HEK293 (cell line): ENCODE results near the gene AMMECR1.

Source experiments
- CTCF ChIA-PET: fragments of 350-600 bp; formaldehyde crosslinking; extraction: SDS; loops from one replicate; lab custom pipeline; 2021; ENCODE audit warnings: antibody characterized with exemption; lab: Yijun Ruan, JAX
- POLR2A ChIA-PET: fragments of 300-600 bp; formaldehyde crosslinking; extraction: SDS; loops from one replicate; lab custom pipeline; 2020; ENCODE audit warnings: antibody characterized with exemption, inconsistent platforms; lab: Yijun Ruan, JAX
- H3K27ac ChIP-seq: fragments of 200-500 bp; sonication (Bioruptor generic); 2 replicates; pipeline ENCODE4 v1.5.1; 2014; ENCODE audit warnings: low read depth, low read length, control low read depth, inconsistent platforms; ENCODE audit errors: extremely low read depth
- H3K36me3 ChIP-seq, 2 experiments: fragments of 200-500 bp in 1 of 2; sonication (Bioruptor generic) in 1 of 2; 1 replicate in 1 of 2; 2 replicates in 1 of 2; pipeline ENCODE4 v1.5.1; 2014 to 2017; ENCODE audit warnings: inconsistent platforms in 2 of 2, low read length in 2 of 2; ENCODE audit not compliant: control insufficient read depth in 2 of 2, insufficient read depth in 1 of 2
- H3K4me1 ChIP-seq: fragments of 200-500 bp; sonication (Bioruptor generic); 2 replicates; pipeline ENCODE4 v1.5.1; 2014; ENCODE audit warnings: mild to moderate bottlenecking, low read length, inconsistent platforms; ENCODE audit not compliant: control insufficient read depth, insufficient read depth
- H3K4me3 ChIP-seq: 2 replicates; pipeline ENCODE4 v1.5.1; 2011; ENCODE audit warnings: low read depth, mild to moderate bottlenecking, control low read depth, low read length, moderate library complexity
- H3K9me3 ChIP-seq: fragments of 200-500 bp; sonication (Bioruptor generic); 2 replicates; pipeline ENCODE4 v1.5.1; 2014; ENCODE audit warnings: low read depth, low read length, inconsistent platforms; ENCODE audit not compliant: control insufficient read depth, insufficient read depth
- BCL11B ChIP-seq: fragments of 450-650 bp; formaldehyde crosslinking; IDR thresholded peaks from 2 replicates; pipeline ENCODE4 v1.5.1; 2016; ENCODE audit warnings: low read depth, missing biosample characterization, missing genetic modification characterization
- GLI2 ChIP-seq: fragments of 450-650 bp; formaldehyde crosslinking; IDR thresholded peaks from 2 replicates; pipeline ENCODE4; 2017; ENCODE audit warnings: missing biosample characterization, missing genetic modification characterization, low read depth, borderline replicate concordance
- HIC1 ChIP-seq: fragments of 450-650 bp; formaldehyde crosslinking; IDR thresholded peaks from 2 replicates; pipeline ENCODE4 v1.5.1; 2016; ENCODE audit warnings: missing biosample characterization, missing genetic modification characterization
- INSM2 ChIP-seq: fragments of 450-650 bp; formaldehyde crosslinking; IDR thresholded peaks from 2 replicates; pipeline ENCODE4 v1.5.1; 2016; ENCODE audit warnings: missing biosample characterization, missing genetic modification characterization
- PATZ1 ChIP-seq: fragments of 450-650 bp; formaldehyde crosslinking; IDR thresholded peaks from 2 replicates; pipeline ENCODE4 v1.5.1; 2016; ENCODE audit warnings: missing biosample characterization, missing genetic modification characterization
- ZBTB48 ChIP-seq: fragments of 450-650 bp; formaldehyde crosslinking; IDR thresholded peaks from 2 replicates; pipeline ENCODE4 v1.5.1; 2016; ENCODE audit warnings: missing biosample characterization, missing genetic modification characterization
- ZNF133 ChIP-seq: fragments of 450-650 bp; formaldehyde crosslinking; IDR thresholded peaks from 2 replicates; pipeline ENCODE4 v1.5.1; 2016; ENCODE audit warnings: missing biosample characterization, missing genetic modification characterization
- ZNF140 ChIP-seq: fragments of 450-650 bp; formaldehyde crosslinking; IDR thresholded peaks from 2 replicates; pipeline ENCODE4 v1.5.1; 2016; ENCODE audit warnings: missing biosample characterization, missing genetic modification characterization
- ZNF19 ChIP-seq: fragments of 450-650 bp; formaldehyde crosslinking; IDR thresholded peaks from 2 replicates; pipeline ENCODE4; 2016; ENCODE audit warnings: missing biosample characterization, missing genetic modification characterization, low read depth
- ZNF211 ChIP-seq: fragments of 450-650 bp; formaldehyde crosslinking; IDR thresholded peaks from 2 replicates; pipeline ENCODE4 v1.5.1; 2016; ENCODE audit warnings: low read depth, missing biosample characterization, missing genetic modification characterization
- ZNF248 ChIP-seq: fragments of 450-650 bp; formaldehyde crosslinking; IDR thresholded peaks from 2 replicates; pipeline ENCODE4 v1.5.1; 2017; ENCODE audit warnings: missing biosample characterization, missing genetic modification characterization
- ZNF341 ChIP-seq: fragments of 450-650 bp; formaldehyde crosslinking; IDR thresholded peaks from 2 replicates; pipeline ENCODE4; 2016; ENCODE audit warnings: low read depth, missing biosample characterization, missing genetic modification characterization
- ZNF433 ChIP-seq: fragments of 450-650 bp; formaldehyde crosslinking; IDR thresholded peaks from 2 replicates; pipeline ENCODE4 v1.5.1; 2016; ENCODE audit warnings: missing biosample characterization, missing genetic modification characterization, low read depth
- ZNF530 ChIP-seq: fragments of 450-650 bp; formaldehyde crosslinking; IDR thresholded peaks from 2 replicates; pipeline ENCODE4 v1.5.1; 2016; ENCODE audit warnings: low read depth, missing biosample characterization, missing genetic modification characterization
- ZNF621 ChIP-seq: fragments of 450-650 bp; formaldehyde crosslinking; IDR thresholded peaks from 2 replicates; pipeline ENCODE4 v1.5.1; 2017; ENCODE audit warnings: missing biosample characterization, missing genetic modification characterization
- ZNF626 ChIP-seq: fragments of 450-650 bp; sonication (Bioruptor Pico); formaldehyde crosslinking; IDR thresholded peaks from 2 replicates; pipeline ENCODE4 v1.5.1; 2018; ENCODE audit warnings: missing biosample characterization, missing genetic modification characterization, inconsistent platforms
- ZNF660 ChIP-seq: fragments of 450-650 bp; IDR thresholded peaks from 2 replicates; pipeline ENCODE4 v1.5.1; 2018; ENCODE audit warnings: missing biosample characterization, mild to moderate bottlenecking, missing genetic modification characterization
- ZNF704 ChIP-seq: fragments of 450-650 bp; formaldehyde crosslinking; IDR thresholded peaks from 2 replicates; pipeline ENCODE4 v1.5.1; 2016; ENCODE audit warnings: missing biosample characterization, missing genetic modification characterization
- ZSCAN18 ChIP-seq: fragments of 450-650 bp; formaldehyde crosslinking; IDR thresholded peaks from 2 replicates; pipeline ENCODE4 v1.5.1; 2016; ENCODE audit warnings: missing biosample characterization, missing genetic modification characterization

Gene AMMECR1

GRCh38 chrX:110276778-110277177, 41.1 kb downstream of the AMMECR1 start:
- ChIA-PET CTCF (interaction anchor here (0.9 kb wide), 1 partner anchor 136 kb away, joined by 3 read pairs; no protein-coding TSS in a partner anchor), POLR2A (no interaction called here)
- H3K4me3 ChIP-seq = no peak overlapping the region

GRCh38 chrX:110268886-110269285, 49.0 kb downstream of the AMMECR1 start:
- POLR2A ChIA-PET = no interaction called here

More at GRCh38 chrX:110276778-110277177, 41.1 kb downstream of the AMMECR1 start:
- Histone ChIP-seq H3K36me3 (no peaks in the 10 kb centered on the region), H3K27ac (no peak overlapping the region), H3K9me3 (no peaks in the 10 kb centered on the region; the same call in 1 of the 2 replicates), H3K4me1 (no peaks in the 10 kb centered on the region)
- no peak for TF ChIP-seq ZNF530 (tag by site-specific recombination)
- TF ChIP-seq ZNF248 (tag by site-specific recombination) = no peak
- no peak for TF ChIP-seq ZNF211 (tag by site-specific recombination)
- no peak for TF ChIP-seq ZNF660 (tag by site-specific recombination)
- TF ChIP-seq ZNF341 (tag by site-specific recombination) = no peak

More at GRCh38 chrX:110268886-110269285, 49.0 kb downstream of the AMMECR1 start:
- CTCF ChIA-PET = interaction anchor here (0.7 kb wide), 1 partner anchor 72 kb away, joined by 3 read pairs; no protein-coding TSS in a partner anchor
- H3K4me3 ChIP-seq = no peak overlapping the region
- no peaks in the 10 kb centered on the region for H3K36me3 ChIP-seq
- no peaks in the 10 kb centered on the region for H3K9me3 ChIP-seq
- TF ChIP-seq PATZ1 (tag by site-specific recombination) = no peak
- TF ChIP-seq ZNF19 = no peak
- TF ChIP-seq ZNF140 = no peak
- TF ChIP-seq ZNF621 (tag by site-specific recombination) = no peak
- TF ChIP-seq ZBTB48 (tag by site-specific recombination) = no peak
- TF ChIP-seq HIC1 (tag by site-specific recombination) = no peak
- TF ChIP-seq ZSCAN18 (tag by site-specific recombination) = no peak
- no peak for TF ChIP-seq GLI2 (tag by site-specific recombination)
- no peak for TF ChIP-seq ZNF433
- TF ChIP-seq ZNF133 (tag by site-specific recombination) = no peak
- no peak for TF ChIP-seq BCL11B (tag by site-specific recombination)
- TF ChIP-seq ZNF626 = no peak
- TF ChIP-seq INSM2 (tag by site-specific recombination) = no peak
- no peak for TF ChIP-seq ZNF704 (tag by site-specific recombination)
- H3K4me1 ChIP-seq = no peaks in the 10 kb centered on the region
- H3K27ac ChIP-seq = no peak overlapping the region
